Thoracic aorta (tissue), 2 donors: ENCODE measurements around the gene LFNG. TPM values are rescaled to one million over a fixed set of nuclear protein-coding genes. Genes with fewer than 3 reads are reported as not detected.
A peak's percentile ranks its signal among the peaks of the same experiment; 100 is the strongest.

Experiments used
- ATAC-seq: fragments of 150-250 bp; one replicate; pipeline ENCODE4 v1.8.0; 2017; ENCODE audit warnings: low read depth; ENCODE audit not compliant: insufficient number of reproducible peaks, low FRiP score
- DNase-seq: peaks from one replicate; pipeline ENCODE4 v3.0.0-alpha.2; 2020; ENCODE audit warnings: low spot score
- H3K27ac ChIP-seq, 2 donors: fragments of 200-600 bp; sonication (generic); 1 replicate in 1 of 2; 2 replicates in 1 of 2; pipeline ENCODE4 v1.5.1; 2016; ENCODE audit warnings: mild to moderate bottlenecking in 2 of 2, moderate library complexity in 2 of 2
- H3K27me3 ChIP-seq: fragments of 200-600 bp; sonication (generic); replicated peaks from 2 replicates; pipeline ENCODE4 v1.6.0; 2016; ENCODE audit warnings: mild to moderate bottlenecking; ENCODE audit not compliant: insufficient read depth
- H3K36me3 ChIP-seq: fragments of 200-600 bp; sonication (generic); one replicate; pipeline ENCODE4 v1.5.1; 2016
- H3K4me1 ChIP-seq, 2 donors: fragments of 200-600 bp; sonication (generic); 1 replicate in 1 of 2; 2 replicates in 1 of 2; pipeline versions ENCODE4 v1.5.1 to v1.6.0; 2016; ENCODE audit warnings: low read depth in 2 of 2, mild to moderate bottlenecking in 1 of 2; ENCODE audit not compliant: control insufficient read depth in 1 of 2
- H3K4me3 ChIP-seq: fragments of 200-600 bp; sonication (generic); 2 replicates; pipeline ENCODE4 v1.5.1; 2016; ENCODE audit warnings: mild to moderate bottlenecking
- H3K9me3 ChIP-seq: fragments of 200-600 bp; sonication (generic); 2 replicates; pipeline ENCODE4 v1.5.1; 2016
- CTCF ChIP-seq: fragments of 200-600 bp; sonication (generic); IDR thresholded peaks from one replicate; pipeline ENCODE4 v1.5.1; 2019; ENCODE audit warnings: antibody characterized with exemption
- total RNA-seq, 2 donors: library from RNA; depleted of rRNA; stranded (reverse); fragments of >200 nt; gene quantifications; one replicate each; pipeline versions ENCODE4 v1.1.0 to v1.2.3, GENCODE V29; 2016

Gene LFNG
- total RNA-seq, 2 donors from 2014 or later: 8.0 to 24.1 TPM

DNA sequence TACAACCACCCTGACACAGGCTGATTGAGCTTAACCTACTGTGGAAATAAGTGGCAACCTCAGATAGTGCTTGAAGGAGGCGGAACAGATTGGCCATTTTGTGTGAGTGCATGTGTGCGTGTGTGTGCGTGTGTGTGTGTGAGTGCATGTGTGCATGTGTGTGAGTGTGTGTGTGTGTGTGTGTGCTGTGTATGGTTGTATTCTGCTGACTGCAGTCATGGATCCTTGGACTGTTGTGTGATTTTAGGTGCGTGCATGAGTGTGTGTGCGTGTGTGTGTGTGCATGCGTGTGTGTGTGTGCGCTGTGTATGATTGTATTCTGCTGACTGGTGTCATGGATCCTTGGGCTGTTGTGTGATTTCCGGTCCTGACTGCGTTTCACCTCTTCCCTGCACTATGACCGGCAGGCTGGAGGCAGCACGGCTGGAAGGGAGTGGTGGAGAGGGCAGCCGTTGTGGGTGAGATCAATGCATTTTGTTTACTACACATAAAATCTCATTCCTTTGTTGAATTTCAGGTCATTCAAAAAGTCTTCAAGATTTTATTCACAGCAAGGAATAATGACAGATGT, 45.5 kb downstream of the LFNG start:
- H3K4me1 ChIP-seq: peaks cover 3 to 9% of the 10 kb centered on the region in 2 donors
- ATAC-seq (no peak), DNase-seq (no peak)
- no peaks in the 10 kb centered on the region for H3K27me3 ChIP-seq
- no peak overlapping the region for H3K27ac ChIP-seq
- no peak overlapping the region for H3K4me3 ChIP-seq
- TF ChIP-seq CTCF: no peak
- no peaks in the 10 kb centered on the region for H3K36me3 ChIP-seq
- no peaks in the 10 kb centered on the region for H3K9me3 ChIP-seq

GRCh38 chr7:2566348-2566889, 46.8 kb downstream of the LFNG start:
- Histone ChIP-seq H3K27me3 (no peaks in the 10 kb centered on the region), H3K27ac (no peak overlapping the region), H3K4me1 (peaks cover 0 to 6% of the 10 kb centered on the region in 2 donors), H3K36me3 (no peaks in the 10 kb centered on the region), H3K9me3 (no peaks in the 10 kb centered on the region), H3K4me3 (no peak overlapping the region)
- ATAC-seq: no peak
- no peak for TF ChIP-seq CTCF
- no peak for DNase-seq

GRCh38 chr7:2566890-2567678, 47.5 kb downstream of the LFNG start:
- Histone ChIP-seq H3K27ac (no peak overlapping the region), H3K4me3 (no peak overlapping the region), H3K4me1 (peaks cover 0 to 6% of the 10 kb centered on the region in 2 donors), H3K36me3 (peaks cover 2% of the 10 kb centered on the region), H3K27me3 (no peaks in the 10 kb centered on the region), H3K9me3 (no peaks in the 10 kb centered on the region)
- ATAC-seq: no peak
- DNase-seq: no peak
- TF ChIP-seq CTCF: no peak

DNA sequence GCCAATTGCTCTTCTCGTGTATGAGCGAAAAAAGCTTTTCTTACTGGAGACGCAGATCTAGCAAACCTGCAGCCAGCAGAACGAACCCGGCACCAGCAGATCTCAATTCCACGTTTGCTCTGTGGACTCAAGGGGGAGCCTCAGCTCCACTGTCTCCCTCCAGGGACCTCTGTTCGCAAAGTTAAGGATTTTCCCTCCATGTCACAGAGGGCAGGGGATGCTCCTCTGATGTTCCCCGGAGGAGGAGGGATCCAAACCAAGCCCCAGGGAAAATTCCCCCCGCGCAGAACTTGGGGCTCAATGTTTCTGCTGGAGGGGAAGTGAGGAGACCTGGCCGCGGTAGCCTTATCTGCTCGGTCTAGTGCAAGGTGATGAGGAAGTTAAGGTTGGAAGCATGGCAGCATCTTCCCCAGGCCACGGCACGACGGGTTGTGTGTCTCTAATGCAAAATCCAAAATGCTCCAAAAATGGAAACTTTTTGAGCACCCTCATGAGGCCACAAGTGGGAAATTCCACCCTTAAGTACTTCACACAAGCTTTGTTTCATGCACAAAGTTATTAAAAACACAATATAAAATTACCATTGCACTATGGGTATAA, 48.2 kb downstream of the LFNG start:
- peak; percentile 58 for TF ChIP-seq CTCF
- Histone ChIP-seq H3K9me3 (no peaks in the 10 kb centered on the region), H3K27ac (no peak overlapping the region), H3K27me3 (no peaks in the 10 kb centered on the region), H3K4me3 (no peak overlapping the region), H3K4me1 (peaks cover 0 to 6% of the 10 kb centered on the region in 2 donors), H3K36me3 (peaks cover 2% of the 10 kb centered on the region)
- no peak for DNase-seq
- ATAC-seq: no peak
